Fibroblast of skin of abdomen (primary cell): ENCODE results near the gene CEP97.
"Not testable (repeated sequence)": the region's sequence is repeated elsewhere in the genome, so short reads cannot be mapped to it uniquely, and the experiment has no call there.

Source experiments
- DNase-seq: peaks from one replicate; pipeline ENCODE4 v3.0.0-alpha.2; 2013

The CEP97 gene

GRCh38 chr3:101701696-101702634, 22.4 kb upstream of the CEP97 start:
- no peak for DNase-seq

GRCh38 chr3:101702726-101703125, 21.7 kb upstream of the CEP97 start:
- no peak for DNase-seq

- DNase-seq, result no peak
These were observed 21.2 kb upstream of the CEP97 start for GRCh38 chr3:101703169-101703568.

- not testable (repeated sequence) for DNase-seq
These were observed 19.8 kb upstream of the CEP97 start for GRCh38 chr3:101704639-101705038.

GRCh38 chr3:101709126-101709525, 15.3 kb upstream of the CEP97 start:
- DNase-seq, result no peak

- no peak for DNase-seq
These were observed 6.0 kb upstream of the CEP97 start for GRCh38 chr3:101718455-101718854.

GRCh38 chr3:101719604-101720185, 4.7 kb upstream of the CEP97 start:
- DNase-seq, result no peak

- peak; percentile 24 for DNase-seq
These were observed 3.3 kb upstream of the CEP97 start for GRCh38 chr3:101720851-101721840.

- DNase-seq, result no peak
These were observed 1.8 kb upstream of the CEP97 start for GRCh38 chr3:101722394-101723173.

- peak; percentile 16 for DNase-seq
These were observed 928 bp downstream of the CEP97 start for GRCh38 chr3:101725194-101725889.

GRCh38 chr3:101725890-101726275, 1.5 kb downstream of the CEP97 start:
- DNase-seq, result no peak

GRCh38 chr3:101729586-101729985, 5.2 kb downstream of the CEP97 start:
- DNase-seq, result no peak

- DNase-seq, result no peak
These were observed 6.4 kb downstream of the CEP97 start for GRCh38 chr3:101730839-101731238.

GRCh38 chr3:101732240-101732641, 7.8 kb downstream of the CEP97 start:
- DNase-seq, result no peak

GRCh38 chr3:101735833-101736232, 11.4 kb downstream of the CEP97 start:
- no peak for DNase-seq

GRCh38 chr3:101741914-101742313, 17.5 kb downstream of the CEP97 start:
- DNase-seq, result not testable (repeated sequence)

- DNase-seq, result no peak
These were observed 20.4 kb downstream of the CEP97 start for GRCh38 chr3:101744811-101745210.

- DNase-seq, result not testable (repeated sequence)
These were observed 21.5 kb downstream of the CEP97 start for GRCh38 chr3:101745934-101746333.

GRCh38 chr3:101753386-101754113, 29.1 kb downstream of the CEP97 start:
- not testable (repeated sequence) for DNase-seq

GRCh38 chr3:101758224-101758623, 33.8 kb downstream of the CEP97 start:
- no peak for DNase-seq
